DMS 273 treated with DMSO at 0.1 percent for 48 hours (cell line): ENCODE results near the gene MAPKBP1.
"Not testable (repeated sequence)": the region's sequence is repeated elsewhere in the genome, so short reads cannot be mapped to it uniquely, and the experiment has no call there.

ENCODE experiments used
- DNase-seq: peaks from one replicate; lab custom pipeline; 2025; lab: John Stamatoyannopoulos, UW

The MAPKBP1 gene

DNA sequence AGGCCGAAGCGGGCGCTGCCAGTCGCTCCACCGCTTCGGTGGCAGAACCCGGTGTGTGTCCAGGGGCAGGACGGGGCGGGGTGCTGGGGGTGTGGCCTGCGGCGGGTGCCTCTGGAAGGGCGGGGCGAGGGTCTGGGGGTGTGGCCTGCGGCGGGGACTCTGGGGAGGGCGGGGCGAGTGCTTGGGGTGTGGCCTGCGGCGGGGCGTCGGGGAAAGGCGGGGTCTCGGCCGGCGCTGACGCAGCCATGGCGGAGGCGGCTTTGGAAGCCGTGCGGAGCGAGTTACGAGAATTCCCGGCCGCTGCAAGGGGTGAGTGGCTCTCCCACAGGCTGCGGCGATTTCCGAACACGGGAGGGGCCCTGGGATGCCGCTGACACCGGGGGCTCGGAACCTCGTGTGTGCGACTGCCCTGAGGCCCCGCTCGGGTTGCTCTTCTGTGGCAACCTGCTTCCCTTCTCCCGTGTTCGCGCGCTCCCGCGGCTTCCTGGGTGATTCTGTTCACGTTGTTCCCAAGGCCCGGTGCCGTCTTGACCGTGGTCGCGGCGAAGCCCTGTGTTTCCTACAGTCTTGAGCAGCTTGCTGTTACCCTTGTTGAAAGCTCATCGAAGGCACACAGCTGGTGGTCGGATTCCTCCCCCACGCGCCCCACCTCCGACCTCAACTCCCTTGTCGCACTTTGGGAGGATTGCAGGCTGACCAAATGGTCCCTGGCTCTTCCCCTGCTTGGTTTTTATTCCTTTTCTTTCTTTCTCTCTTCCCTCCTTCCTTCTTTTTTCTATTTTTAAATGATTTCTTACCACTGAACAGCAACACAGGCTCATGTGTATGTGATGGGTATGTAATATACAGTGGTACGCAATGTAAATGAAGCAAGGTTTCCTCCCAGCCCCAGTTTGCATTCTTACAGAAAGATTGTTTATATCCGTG lies 53.9 kb downstream of the MAPKBP1 start, which contains the start of gene JMJD7:
JMJD7 (plus strand) TSS at position 213 of the 927 bp plus-strand sequence; CDS start at position 246, 33 bp downstream.
- no peak for DNase-seq

- DNase-seq, result no peak
These were observed 54.5 kb downstream of the MAPKBP1 start for GRCh38 chr15:41828807-41829141.

- DNase-seq, result no peak
These were observed 55.8 kb downstream of the MAPKBP1 start for GRCh38 chr15:41829959-41830646.

DNA sequence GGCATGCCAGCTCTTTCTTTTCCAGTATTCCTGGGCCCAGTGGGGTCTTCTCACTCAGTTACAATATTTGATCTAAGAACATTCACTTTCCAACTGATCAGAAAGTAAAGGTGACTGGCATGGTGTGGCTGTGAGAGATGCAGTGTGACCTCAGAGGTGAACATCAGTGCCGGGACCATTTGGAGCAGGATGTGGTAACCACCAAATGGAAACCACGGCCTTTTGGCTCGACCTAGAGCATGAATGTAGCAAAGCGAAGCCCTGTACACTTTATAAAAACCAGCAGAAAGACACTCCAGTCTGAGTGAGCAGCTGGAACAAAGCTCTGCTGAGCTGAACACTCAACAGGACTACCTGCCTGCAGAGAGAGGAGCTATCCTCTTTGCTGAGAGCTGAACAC lies 57.0 kb downstream of the MAPKBP1 start:
- not testable (repeated sequence) for DNase-seq

GRCh38 chr15:41832208-41832607 lies 57.9 kb downstream of the MAPKBP1 start:
- no peak for DNase-seq

- no peak for DNase-seq
These were observed 58.6 kb downstream of the MAPKBP1 start for GRCh38 chr15:41832875-41833274.

GRCh38 chr15:41834096-41834495 lies 59.8 kb downstream of the MAPKBP1 start:
- DNase-seq, result no peak

GRCh38 chr15:41836073-41836472 lies 61.8 kb downstream of the MAPKBP1 start:
- no peak for DNase-seq

- no peak for DNase-seq
These were observed 62.6 kb downstream of the MAPKBP1 start for GRCh38 chr15:41836713-41837454.

DNA sequence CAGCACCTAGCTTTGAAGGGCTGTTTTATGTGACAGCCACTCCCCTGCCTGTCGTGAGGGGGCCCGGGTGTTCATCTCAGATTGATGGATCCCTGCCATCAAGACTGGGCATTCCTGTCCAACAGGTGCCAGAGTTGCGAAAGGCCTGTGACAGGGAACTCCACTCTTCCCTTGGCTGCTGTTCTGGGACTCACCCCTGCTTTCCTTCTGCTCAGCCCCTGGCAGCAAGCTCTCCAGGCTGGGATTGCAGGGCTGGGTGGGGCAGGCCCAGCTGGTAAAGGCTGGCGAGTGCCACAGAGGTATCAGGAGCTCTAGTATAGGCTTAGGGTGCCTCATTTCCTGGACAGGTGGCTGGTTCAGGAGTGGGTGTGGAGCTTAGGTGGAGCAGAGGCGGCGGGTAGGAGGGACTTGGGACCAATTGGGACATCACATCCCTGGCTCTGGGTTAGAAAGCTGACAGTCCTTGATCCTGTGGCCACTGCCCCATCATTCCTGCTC lies 64.2 kb downstream of the MAPKBP1 start, which contains the start of gene PLA2G4B:
PLA2G4B (plus strand) TSS at position 448 of the 498 bp plus-strand sequence. CDS start 67 bp downstream, outside the sequence.
- DNase-seq, result no peak

DNA sequence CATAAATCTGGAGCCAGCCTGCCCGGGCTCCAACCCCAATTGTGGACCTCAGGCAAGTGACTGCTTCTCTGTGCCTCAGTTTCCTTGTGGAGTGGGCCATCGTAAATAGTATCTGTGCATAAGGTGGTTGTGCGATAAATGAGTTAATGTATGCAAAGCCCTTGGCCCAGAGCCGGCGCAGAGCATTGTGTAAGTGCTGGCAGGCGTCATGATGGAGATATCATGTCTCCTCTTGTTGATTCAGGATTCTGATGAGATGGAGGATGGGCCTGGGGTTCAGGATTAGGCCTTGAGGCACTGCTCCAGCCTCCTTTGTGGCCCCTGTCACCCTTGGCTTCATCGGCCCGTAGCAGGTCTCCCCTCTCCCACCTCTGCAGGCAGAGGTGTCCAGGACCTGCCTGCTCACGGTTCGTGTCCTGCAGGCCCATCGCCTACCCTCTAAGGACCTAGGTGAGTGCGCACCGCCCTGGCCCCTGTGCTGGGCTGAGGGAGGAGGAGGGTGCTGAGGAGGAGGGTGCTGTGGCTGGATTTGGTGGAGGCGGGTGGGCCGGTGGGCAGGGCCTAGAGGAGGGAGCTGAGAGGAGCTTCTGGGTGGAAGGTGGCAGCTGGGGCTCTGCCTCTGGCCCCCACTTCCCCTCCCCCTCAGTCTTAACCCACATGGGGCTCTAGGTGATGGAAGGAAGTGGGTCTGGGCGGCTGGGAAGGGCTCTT lies 65.7 kb downstream of the MAPKBP1 start:
- DNase-seq, result no peak

GRCh38 chr15:41840673-41841072 lies 66.4 kb downstream of the MAPKBP1 start:
- no peak for DNase-seq

DNA sequence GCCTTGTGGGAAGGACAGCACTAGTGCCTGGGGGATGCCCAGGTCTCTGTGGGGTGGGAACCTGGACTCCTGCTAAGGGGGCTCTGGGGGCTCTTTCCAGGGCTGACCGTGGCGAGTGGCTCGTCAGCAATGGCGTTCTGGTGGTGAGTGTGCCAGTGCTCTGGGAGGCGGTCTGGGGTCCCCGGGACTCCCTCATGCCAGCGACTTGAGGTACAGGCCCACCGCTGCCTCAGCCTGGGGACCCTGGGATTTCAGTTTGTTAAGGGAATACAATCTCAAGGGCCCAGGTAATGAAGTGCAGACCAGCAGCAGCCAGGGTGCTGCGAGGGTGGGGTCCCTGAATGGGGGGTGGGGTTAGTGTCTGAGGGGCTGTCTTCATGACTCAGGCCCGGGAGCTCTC lies 66.8 kb downstream of the MAPKBP1 start:
- no peak for DNase-seq

GRCh38 chr15:41842229-41842628 lies 67.9 kb downstream of the MAPKBP1 start:
- no peak for DNase-seq

DNA sequence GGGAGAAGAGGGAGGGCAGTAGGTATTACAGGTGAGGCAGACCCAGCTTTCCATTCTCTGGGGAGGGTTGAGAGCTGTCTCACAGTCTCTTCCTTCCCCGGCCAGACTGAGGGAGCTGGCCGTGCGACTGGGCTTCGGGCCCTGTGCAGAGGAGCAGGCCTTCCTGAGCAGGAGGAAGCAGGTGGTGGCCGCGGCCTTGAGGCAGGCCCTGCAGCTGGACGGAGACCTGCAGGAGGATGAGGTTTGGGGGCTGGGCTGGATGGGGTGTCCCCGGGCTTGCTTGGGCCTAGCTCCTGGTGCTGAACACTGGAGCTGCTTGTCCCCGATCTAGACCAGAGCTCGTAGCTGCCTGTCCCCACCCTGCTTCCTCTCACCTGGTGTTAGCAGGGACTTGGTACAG lies 69.3 kb downstream of the MAPKBP1 start:
- DNase-seq, result no peak

GRCh38 chr15:41844814-41845213 lies 70.5 kb downstream of the MAPKBP1 start:
- DNase-seq, result no peak

DNA sequence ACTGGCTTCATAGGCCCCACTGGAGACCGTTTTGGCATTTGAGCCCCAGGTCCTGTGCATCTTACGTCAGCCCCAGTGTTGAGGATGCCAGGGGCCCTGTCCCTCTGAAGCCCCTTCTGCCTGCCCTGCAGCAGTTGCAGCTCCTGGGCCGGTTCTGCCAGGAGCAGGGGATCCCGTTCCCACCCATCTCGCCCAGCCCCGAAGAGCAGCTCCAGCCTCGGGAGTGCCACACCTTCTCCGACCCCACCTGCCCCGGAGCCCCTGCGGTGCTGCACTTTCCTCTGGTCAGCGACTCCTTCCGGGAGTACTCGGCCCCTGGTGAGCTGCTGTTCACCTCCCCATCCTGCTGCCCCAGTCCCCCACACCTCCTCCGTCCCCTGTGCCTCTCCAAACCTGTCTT lies 72.9 kb downstream of the MAPKBP1 start:
- DNase-seq, result no peak

GRCh38 chr15:41847981-41848380 lies 73.7 kb downstream of the MAPKBP1 start:
- no peak for DNase-seq

DNA sequence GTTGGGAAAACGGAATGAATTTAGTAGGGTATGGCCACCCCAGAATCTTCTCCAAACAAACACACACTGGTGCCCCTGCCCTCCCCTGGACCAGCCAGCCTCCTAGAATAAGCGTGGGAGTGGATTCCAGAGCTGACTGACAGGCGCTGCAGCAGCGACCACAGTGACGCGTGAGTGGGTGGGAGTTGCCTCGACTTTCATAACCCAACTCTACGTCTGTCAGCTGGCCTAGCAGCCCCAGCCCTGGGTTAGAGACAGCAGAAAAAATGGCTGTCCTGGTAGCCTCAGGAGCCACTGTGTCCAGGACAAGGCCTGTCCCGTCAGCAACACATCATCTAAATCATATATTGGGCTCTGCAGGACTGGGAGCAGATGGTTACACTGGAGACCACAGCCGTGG lies 74.3 kb downstream of the MAPKBP1 start:
- DNase-seq, result no peak

DNA sequence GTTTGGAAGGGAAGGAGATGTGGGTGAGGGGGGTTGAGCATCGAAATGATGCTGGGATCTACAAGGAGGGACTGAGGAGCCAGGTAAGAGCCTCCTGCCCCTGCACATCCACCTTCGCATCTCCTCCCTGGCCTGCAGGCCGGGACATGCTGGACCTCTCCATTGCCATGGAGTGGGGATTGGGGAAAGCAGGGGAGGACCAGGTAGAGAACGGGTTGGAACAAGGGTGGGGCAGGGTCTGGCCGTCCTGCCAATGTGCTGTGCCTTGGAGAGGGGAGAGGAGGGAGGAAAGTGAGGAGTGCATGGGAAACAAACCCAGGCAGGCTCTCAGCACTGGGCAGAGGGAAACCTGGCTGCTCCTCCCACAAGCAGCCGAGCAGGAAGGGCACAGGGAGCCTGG lies 74.9 kb downstream of the MAPKBP1 start:
- no peak for DNase-seq

DNA sequence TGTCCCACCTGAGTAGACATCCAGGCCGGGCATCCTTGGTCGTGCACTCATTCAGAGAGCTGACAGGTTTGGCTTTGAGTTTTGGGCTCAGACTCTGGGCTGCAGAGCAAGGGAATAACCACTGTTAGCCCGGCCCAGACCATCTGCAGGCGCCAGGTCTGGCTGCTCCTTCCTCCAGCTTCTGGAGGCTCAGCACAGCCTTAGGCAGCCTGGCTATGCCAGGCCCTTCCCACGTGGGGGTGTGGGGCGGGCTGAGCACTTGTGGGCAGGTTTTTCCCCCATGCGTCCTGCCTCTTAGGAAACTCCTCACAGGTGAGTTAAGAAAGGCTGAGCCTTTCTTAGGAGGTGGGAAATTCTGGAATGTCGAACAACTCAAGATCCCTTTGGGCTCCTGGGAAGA lies 75.6 kb downstream of the MAPKBP1 start:
- no peak for DNase-seq
